AG10803 (cell line): ENCODE data around the gene YKT6.

Source experiments
- DNase-seq: peaks from one replicate; pipeline ENCODE4 v3.0.0; 2010; ENCODE audit warnings: low read depth
- H3K4me3 ChIP-seq: 2 replicates; pipeline ENCODE4 v1.5.1; 2011; ENCODE audit warnings: mild to moderate bottlenecking, low read length, control low read depth
- CTCF ChIP-seq: conservative IDR thresholded peaks from 2 replicates; pipeline ENCODE4 v1.5.1; 2011; ENCODE audit warnings: mild to moderate bottlenecking, low read length, control low read depth, inconsistent platforms

The YKT6 gene

GRCh38 chr7:44251269-44251668, 50.5 kb downstream of the YKT6 start:
- DNase-seq = no peak
- TF ChIP-seq CTCF = no peak

GRCh38 chr7:44251881-44252280, 51.1 kb downstream of the YKT6 start:
- DNase-seq = no peak
- no peak for TF ChIP-seq CTCF
- no peak overlapping the region for H3K4me3 ChIP-seq

More at GRCh38 chr7:44251269-44251668, 50.5 kb downstream of the YKT6 start:
- H3K4me3 ChIP-seq = no peak overlapping the region

- H3K4me3 ChIP-seq = no peak overlapping the region
- no peak for TF ChIP-seq CTCF
- no peak for DNase-seq
These were observed 55.7 kb downstream of the YKT6 start for GRCh38 chr7:44256459-44256858.

GRCh38 chr7:44257213-44257612, 56.4 kb downstream of the YKT6 start:
- DNase-seq = no peak
- TF ChIP-seq CTCF = no peak
- H3K4me3 ChIP-seq = no peak overlapping the region

GRCh38 chr7:44257618-44258422, 57.0 kb downstream of the YKT6 start:
- DNase-seq = peak; percentile 82
- no peak overlapping the region for H3K4me3 ChIP-seq
- TF ChIP-seq CTCF = no peak; the same call in 1 of the 2 replicates

GRCh38 chr7:44258423-44258760, 57.6 kb downstream of the YKT6 start:
- no peak overlapping the region for H3K4me3 ChIP-seq
- no peak for TF ChIP-seq CTCF
- no peak for DNase-seq

- no peak for TF ChIP-seq CTCF
- DNase-seq = no peak
- H3K4me3 ChIP-seq = no peak overlapping the region
These were observed 58.2 kb downstream of the YKT6 start for GRCh38 chr7:44258865-44259546.
